Measurements from ENCODE around the gene STAT4. TPM values are rescaled to one million over a fixed set of nuclear protein-coding genes. Genes with fewer than 3 reads are reported as not detected.

STAT4 gene
- total RNA-seq, 1 experiment from 2014 or later = 0.44 TPM

- TF ChIP-seq PREB (CRISPR knock-in tag; IDR thresholded peaks at IDR 0.05; ENCODE audit: borderline replicate concordance) (peak; percentile 60; the same call in 1 of the 2 replicates), HMGA2 (CRISPR knock-in tag; IDR thresholded peaks at IDR 0.05) (no peak), ZNF532 (CRISPR knock-in tag; IDR thresholded peaks at IDR 0.05; ENCODE audit: borderline replicate concordance) (no peak), GABPB1 (CRISPR knock-in tag; IDR thresholded peaks at IDR 0.05) (peak; percentile 91), ELF4 (CRISPR knock-in tag; IDR thresholded peaks at IDR 0.05; ENCODE audit: low read depth) (0 out of 2 replicates have a peak, but pooled peaks have one; percentile 75), SMAD3 (CRISPR knock-in tag; IDR thresholded peaks at IDR 0.05; ENCODE audit: borderline replicate concordance) (peak; percentile 75; the same call in 1 of the 2 replicates), TCF7 (CRISPR knock-in tag; IDR thresholded peaks at IDR 0.05; ENCODE audit: low read depth) (no peak), CREM (CRISPR knock-in tag; IDR thresholded peaks at IDR 0.05) (peak; percentile 70; the same call in 1 of the 2 replicates), ARID4B (CRISPR knock-in tag; IDR thresholded peaks at IDR 0.05; ENCODE audit: borderline replicate concordance) (no peak; the same call in 1 of the 2 replicates), ZNF423 (CRISPR knock-in tag; IDR thresholded peaks at IDR 0.05) (no peak), IRF1 (CRISPR knock-in tag; IDR thresholded peaks at IDR 0.05) (peak; percentile 57), ZNF121 (CRISPR knock-in tag; IDR thresholded peaks at IDR 0.05) (no peak; the same call in 1 of the 2 replicates), ZMAT4 (CRISPR knock-in tag; IDR thresholded peaks at IDR 0.05) (no peak), FOXJ3 (CRISPR knock-in tag; IDR thresholded peaks at IDR 0.05; ENCODE audit: borderline replicate concordance) (no peak)
- TF ChIP-seq, protein P1, sequence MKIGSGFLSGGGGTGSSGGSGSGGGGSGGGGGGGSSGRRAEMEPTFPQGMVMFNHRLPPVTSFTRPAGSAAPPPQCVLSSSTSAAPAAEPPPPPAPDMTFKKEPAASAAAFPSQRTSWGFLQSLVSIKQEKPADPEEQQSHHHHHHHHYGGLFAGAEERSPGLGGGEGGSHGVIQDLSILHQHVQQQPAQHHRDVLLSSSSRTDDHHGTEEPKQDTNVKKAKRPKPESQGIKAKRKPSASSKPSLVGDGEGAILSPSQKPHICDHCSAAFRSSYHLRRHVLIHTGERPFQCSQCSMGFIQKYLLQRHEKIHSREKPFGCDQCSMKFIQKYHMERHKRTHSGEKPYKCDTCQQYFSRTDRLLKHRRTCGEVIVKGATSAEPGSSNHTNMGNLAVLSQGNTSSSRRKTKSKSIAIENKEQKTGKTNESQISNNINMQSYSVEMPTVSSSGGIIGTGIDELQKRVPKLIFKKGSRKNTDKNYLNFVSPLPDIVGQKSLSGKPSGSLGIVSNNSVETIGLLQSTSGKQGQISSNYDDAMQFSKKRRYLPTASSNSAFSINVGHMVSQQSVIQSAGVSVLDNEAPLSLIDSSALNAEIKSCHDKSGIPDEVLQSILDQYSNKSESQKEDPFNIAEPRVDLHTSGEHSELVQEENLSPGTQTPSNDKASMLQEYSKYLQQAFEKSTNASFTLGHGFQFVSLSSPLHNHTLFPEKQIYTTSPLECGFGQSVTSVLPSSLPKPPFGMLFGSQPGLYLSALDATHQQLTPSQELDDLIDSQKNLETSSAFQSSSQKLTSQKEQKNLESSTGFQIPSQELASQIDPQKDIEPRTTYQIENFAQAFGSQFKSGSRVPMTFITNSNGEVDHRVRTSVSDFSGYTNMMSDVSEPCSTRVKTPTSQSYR (CRISPR knock-in tag; IDR thresholded peaks at IDR 0.05) = no peak
- TF ChIP-seq, protein P2, sequence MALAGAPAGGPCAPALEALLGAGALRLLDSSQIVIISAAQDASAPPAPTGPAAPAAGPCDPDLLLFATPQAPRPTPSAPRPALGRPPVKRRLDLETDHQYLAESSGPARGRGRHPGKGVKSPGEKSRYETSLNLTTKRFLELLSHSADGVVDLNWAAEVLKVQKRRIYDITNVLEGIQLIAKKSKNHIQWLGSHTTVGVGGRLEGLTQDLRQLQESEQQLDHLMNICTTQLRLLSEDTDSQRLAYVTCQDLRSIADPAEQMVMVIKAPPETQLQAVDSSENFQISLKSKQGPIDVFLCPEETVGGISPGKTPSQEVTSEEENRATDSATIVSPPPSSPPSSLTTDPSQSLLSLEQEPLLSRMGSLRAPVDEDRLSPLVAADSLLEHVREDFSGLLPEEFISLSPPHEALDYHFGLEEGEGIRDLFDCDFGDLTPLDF (CRISPR knock-in tag; IDR thresholded peaks at IDR 0.05) = peak; percentile 71; the same call in 1 of the 2 replicates
- TF ChIP-seq, protein P3, sequence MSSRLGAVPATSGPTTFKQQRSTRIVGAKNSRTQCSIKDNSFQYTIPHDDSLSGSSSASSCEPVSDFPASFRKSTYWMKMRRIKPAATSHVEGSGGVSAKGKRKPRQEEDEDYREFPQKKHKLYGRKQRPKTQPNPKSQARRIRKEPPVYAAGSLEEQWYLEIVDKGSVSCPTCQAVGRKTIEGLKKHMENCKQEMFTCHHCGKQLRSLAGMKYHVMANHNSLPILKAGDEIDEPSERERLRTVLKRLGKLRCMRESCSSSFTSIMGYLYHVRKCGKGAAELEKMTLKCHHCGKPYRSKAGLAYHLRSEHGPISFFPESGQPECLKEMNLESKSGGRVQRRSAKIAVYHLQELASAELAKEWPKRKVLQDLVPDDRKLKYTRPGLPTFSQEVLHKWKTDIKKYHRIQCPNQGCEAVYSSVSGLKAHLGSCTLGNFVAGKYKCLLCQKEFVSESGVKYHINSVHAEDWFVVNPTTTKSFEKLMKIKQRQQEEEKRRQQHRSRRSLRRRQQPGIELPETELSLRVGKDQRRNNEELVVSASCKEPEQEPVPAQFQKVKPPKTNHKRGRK (CRISPR knock-in tag; IDR thresholded peaks at IDR 0.05; ENCODE audit: borderline replicate concordance) = no peak
- TF ChIP-seq, protein P4, sequence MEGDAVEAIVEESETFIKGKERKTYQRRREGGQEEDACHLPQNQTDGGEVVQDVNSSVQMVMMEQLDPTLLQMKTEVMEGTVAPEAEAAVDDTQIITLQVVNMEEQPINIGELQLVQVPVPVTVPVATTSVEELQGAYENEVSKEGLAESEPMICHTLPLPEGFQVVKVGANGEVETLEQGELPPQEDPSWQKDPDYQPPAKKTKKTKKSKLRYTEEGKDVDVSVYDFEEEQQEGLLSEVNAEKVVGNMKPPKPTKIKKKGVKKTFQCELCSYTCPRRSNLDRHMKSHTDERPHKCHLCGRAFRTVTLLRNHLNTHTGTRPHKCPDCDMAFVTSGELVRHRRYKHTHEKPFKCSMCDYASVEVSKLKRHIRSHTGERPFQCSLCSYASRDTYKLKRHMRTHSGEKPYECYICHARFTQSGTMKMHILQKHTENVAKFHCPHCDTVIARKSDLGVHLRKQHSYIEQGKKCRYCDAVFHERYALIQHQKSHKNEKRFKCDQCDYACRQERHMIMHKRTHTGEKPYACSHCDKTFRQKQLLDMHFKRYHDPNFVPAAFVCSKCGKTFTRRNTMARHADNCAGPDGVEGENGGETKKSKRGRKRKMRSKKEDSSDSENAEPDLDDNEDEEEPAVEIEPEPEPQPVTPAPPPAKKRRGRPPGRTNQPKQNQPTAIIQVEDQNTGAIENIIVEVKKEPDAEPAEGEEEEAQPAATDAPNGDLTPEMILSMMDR (IDR thresholded peaks at IDR 0.05) = no peak
Measured at GRCh38 chr2:191013932-191014652, 136.7 kb downstream of the STAT4 start, which contains the start of gene STAT1 (continued).
